ENCODE results near the gene IL1RAPL2. TPM values are rescaled to one million over a fixed set of nuclear protein-coding genes. Genes with fewer than 3 reads are reported as not detected.

Gene IL1RAPL2
- polyA plus RNA-seq, 1 donor = 0.16 TPM

GRCh38 chrX:105738162-105738561 is 1172.2 kb downstream of the IL1RAPL2 start:
- Histone ChIP-seq H3K36me3 (ENCODE audit: control insufficient read depth, insufficient read depth, low read length) (no peaks in the 10 kb centered on the region), H3K27ac (ENCODE audit: low read length) (no peak overlapping the region), H3K4me3 (ENCODE audit: low read length) (no peak overlapping the region), H3K9me3 (ENCODE audit: control insufficient read depth, low read depth, low read length) (no peaks in the 10 kb centered on the region), H3K4me1 (ENCODE audit: control insufficient read depth, insufficient read depth, low read length) (no peaks in the 10 kb centered on the region), H3K27me3 (ENCODE audit: control insufficient read depth, insufficient read depth, low read length) (no peaks in the 10 kb centered on the region)
- no peak for DNase-seq
- no CpG with 5 or more reads among the region's 2 CpGs for WGBS (ENCODE audit: insufficient coverage, low lambda C conversion rate)

- H3K4me1 ChIP-seq (ENCODE audit: control insufficient read depth, insufficient read depth, low read length) = no peaks in the 10 kb centered on the region
- no peak overlapping the region for H3K4me3 ChIP-seq (ENCODE audit: low read length)
- no peak overlapping the region for H3K27ac ChIP-seq (ENCODE audit: low read length)
- DNase-seq = no peak
- H3K9me3 ChIP-seq (ENCODE audit: control insufficient read depth, low read depth, low read length) = no peaks in the 10 kb centered on the region
- no peaks in the 10 kb centered on the region for H3K36me3 ChIP-seq (ENCODE audit: control insufficient read depth, insufficient read depth, low read length)
- H3K27me3 ChIP-seq (ENCODE audit: control insufficient read depth, insufficient read depth, low read length) = no peaks in the 10 kb centered on the region
These were observed 1178.3 kb downstream of the IL1RAPL2 start for GRCh38 chrX:105744291-105744690.

- H3K27me3 ChIP-seq (ENCODE audit: control insufficient read depth, insufficient read depth, low read length) = no peaks in the 10 kb centered on the region
- no peak overlapping the region for H3K27ac ChIP-seq (ENCODE audit: low read length)
- no peaks in the 10 kb centered on the region for H3K4me1 ChIP-seq (ENCODE audit: control insufficient read depth, insufficient read depth, low read length)
- no peak overlapping the region for H3K4me3 ChIP-seq (ENCODE audit: low read length)
- no peak for DNase-seq
- WGBS (ENCODE audit: insufficient coverage, low lambda C conversion rate) = no CpG with 5 or more reads among the region's 2 CpGs
- H3K36me3 ChIP-seq (ENCODE audit: control insufficient read depth, insufficient read depth, low read length) = no peaks in the 10 kb centered on the region
- no peaks in the 10 kb centered on the region for H3K9me3 ChIP-seq (ENCODE audit: control insufficient read depth, low read depth, low read length)
These were observed 1178.9 kb downstream of the IL1RAPL2 start for GRCh38 chrX:105744946-105745345.

DNA sequence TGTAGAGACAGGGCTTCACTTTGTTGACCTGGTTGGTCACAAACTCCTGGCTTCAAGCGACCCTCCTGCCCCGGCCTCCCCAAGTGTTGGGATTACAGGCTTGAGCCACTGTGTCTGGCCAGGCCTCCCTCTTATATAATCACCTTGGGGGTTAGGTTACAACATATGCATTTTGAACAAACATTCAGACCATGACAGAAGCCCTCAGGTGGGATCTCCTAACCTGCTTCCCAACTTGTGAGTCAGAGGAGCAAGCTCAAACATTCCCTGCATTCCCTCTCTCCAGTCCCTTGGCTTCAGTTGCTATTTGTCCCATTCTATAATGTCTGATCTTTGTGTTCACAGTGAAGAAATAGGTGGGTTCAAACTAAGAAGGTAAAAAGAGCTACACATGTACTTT is 1179.9 kb downstream of the IL1RAPL2 start:
- WGBS (ENCODE audit: insufficient coverage, low lambda C conversion rate) = no CpG with 5 or more reads among the region's 2 CpGs
- no peak for DNase-seq
- no peaks in the 10 kb centered on the region for H3K4me1 ChIP-seq (ENCODE audit: control insufficient read depth, insufficient read depth, low read length)
- H3K36me3 ChIP-seq (ENCODE audit: control insufficient read depth, insufficient read depth, low read length) = no peaks in the 10 kb centered on the region
- H3K9me3 ChIP-seq (ENCODE audit: control insufficient read depth, low read depth, low read length) = no peaks in the 10 kb centered on the region
- H3K27me3 ChIP-seq (ENCODE audit: control insufficient read depth, insufficient read depth, low read length) = no peaks in the 10 kb centered on the region
- H3K4me3 ChIP-seq (ENCODE audit: low read length) = no peak overlapping the region
- no peak overlapping the region for H3K27ac ChIP-seq (ENCODE audit: low read length)

DNA sequence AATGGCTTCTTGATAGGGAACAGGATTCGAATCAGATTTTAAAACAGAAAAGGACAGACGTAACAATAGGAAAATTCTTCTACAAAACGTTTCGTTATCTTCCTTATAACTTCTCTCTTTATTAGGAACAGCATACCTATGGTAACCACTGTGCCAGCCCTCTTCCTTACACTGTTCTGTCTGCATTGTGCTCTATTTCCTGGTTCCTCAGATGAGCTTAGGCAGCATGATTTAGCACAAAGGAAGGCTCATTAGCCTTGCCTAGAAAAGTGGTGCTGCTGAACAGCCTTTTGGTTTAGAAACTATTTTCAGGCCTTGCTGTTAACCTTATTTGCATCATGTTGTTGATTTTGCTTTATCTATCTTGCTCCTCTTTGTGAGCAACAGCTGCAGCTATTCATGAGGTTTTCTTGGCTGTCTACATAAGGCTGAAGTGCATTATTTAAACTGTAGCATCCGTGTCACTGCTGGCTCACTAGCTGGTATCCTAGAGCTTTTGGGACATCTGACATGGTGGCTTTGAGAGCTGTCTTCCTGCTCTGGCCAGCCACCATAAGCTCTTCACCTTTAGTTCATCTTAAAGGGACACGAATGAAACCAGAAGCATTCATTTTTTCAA is 1186.4 kb downstream of the IL1RAPL2 start:
- H3K27me3 ChIP-seq (ENCODE audit: control insufficient read depth, insufficient read depth, low read length) = no peaks in the 10 kb centered on the region
- H3K4me1 ChIP-seq (ENCODE audit: control insufficient read depth, insufficient read depth, low read length) = no peaks in the 10 kb centered on the region
- H3K9me3 ChIP-seq (ENCODE audit: control insufficient read depth, low read depth, low read length) = no peaks in the 10 kb centered on the region
- H3K27ac ChIP-seq (ENCODE audit: low read length) = no peak overlapping the region
- no peak for DNase-seq
- WGBS (ENCODE audit: insufficient coverage, low lambda C conversion rate) = no CpG with 5 or more reads among the region's 6 CpGs
- no peaks in the 10 kb centered on the region for H3K36me3 ChIP-seq (ENCODE audit: control insufficient read depth, insufficient read depth, low read length)
- no peak overlapping the region for H3K4me3 ChIP-seq (ENCODE audit: low read length)

- Histone ChIP-seq H3K36me3 (ENCODE audit: control insufficient read depth, insufficient read depth, low read length) (no peaks in the 10 kb centered on the region), H3K9me3 (ENCODE audit: control insufficient read depth, low read depth, low read length) (no peaks in the 10 kb centered on the region), H3K4me1 (ENCODE audit: control insufficient read depth, insufficient read depth, low read length) (no peaks in the 10 kb centered on the region), H3K27ac (ENCODE audit: low read length) (no peak overlapping the region), H3K4me3 (ENCODE audit: low read length) (no peak overlapping the region), H3K27me3 (ENCODE audit: control insufficient read depth, insufficient read depth, low read length) (no peaks in the 10 kb centered on the region)
- WGBS (ENCODE audit: insufficient coverage, low lambda C conversion rate) = no CpG with 5 or more reads among the region's 4 CpGs
- DNase-seq = no peak
These were observed 1187.4 kb downstream of the IL1RAPL2 start for GRCh38 chrX:105753411-105753810.

DNA sequence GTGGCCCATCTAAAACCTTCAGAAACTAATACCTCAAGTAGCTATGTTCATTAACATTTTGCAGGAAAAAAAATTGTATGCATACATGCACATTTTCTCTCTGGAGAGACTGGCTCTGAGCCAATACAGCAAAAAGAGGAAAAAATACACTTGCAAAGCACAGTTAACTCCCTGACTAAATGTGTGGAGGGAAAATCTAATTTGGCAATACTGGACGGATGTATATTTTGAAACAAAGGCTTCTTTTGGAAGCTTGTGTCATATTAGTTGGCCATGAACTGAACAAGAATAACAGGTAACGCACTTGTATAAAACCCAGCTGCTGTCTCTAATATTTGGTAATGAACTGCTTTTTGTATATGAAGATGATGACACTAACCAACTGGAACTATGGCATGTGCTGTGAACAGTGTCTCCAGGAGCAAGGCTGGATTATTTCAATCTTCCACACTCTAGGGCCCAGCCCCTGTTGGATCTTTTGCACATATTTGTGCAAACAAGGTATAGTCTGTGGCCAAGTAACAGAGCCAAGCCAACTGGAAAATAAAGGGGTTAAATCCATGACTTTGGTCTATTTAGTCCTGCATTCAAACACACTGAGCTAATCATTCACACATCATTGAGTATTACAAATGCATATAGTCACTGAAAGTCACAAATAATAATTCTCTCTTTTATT is 1188.4 kb downstream of the IL1RAPL2 start:
- no CpG with 5 or more reads among the region's 2 CpGs for WGBS (ENCODE audit: insufficient coverage, low lambda C conversion rate)
- DNase-seq = no peak
- Histone ChIP-seq H3K27ac (ENCODE audit: low read length) (no peak overlapping the region), H3K9me3 (ENCODE audit: control insufficient read depth, low read depth, low read length) (no peaks in the 10 kb centered on the region), H3K4me1 (ENCODE audit: control insufficient read depth, insufficient read depth, low read length) (no peaks in the 10 kb centered on the region), H3K4me3 (ENCODE audit: low read length) (no peak overlapping the region), H3K36me3 (ENCODE audit: control insufficient read depth, insufficient read depth, low read length) (no peaks in the 10 kb centered on the region), H3K27me3 (ENCODE audit: control insufficient read depth, insufficient read depth, low read length) (no peaks in the 10 kb centered on the region)

DNA sequence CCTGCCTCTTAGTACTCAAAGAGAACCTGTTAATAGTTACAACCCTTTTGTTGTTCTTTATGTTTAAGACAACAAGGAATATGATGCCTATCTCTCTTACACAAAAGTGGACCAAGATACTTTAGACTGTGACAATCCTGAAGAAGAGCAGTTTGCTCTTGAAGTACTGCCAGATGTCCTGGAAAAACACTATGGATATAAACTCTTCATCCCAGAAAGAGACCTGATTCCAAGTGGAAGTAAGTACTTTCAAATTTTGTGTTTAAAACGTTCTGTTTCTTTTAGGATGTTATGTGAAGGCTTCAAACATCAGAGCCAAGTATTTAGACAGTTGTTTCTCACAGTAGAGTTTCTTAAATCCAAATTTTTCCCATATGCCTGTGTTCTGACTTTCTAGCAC is 1189.1 kb downstream of the IL1RAPL2 start:
- Histone ChIP-seq H3K4me1 (ENCODE audit: control insufficient read depth, insufficient read depth, low read length) (no peaks in the 10 kb centered on the region), H3K27ac (ENCODE audit: low read length) (no peak overlapping the region), H3K36me3 (ENCODE audit: control insufficient read depth, insufficient read depth, low read length) (no peaks in the 10 kb centered on the region), H3K4me3 (ENCODE audit: low read length) (no peak overlapping the region), H3K27me3 (ENCODE audit: control insufficient read depth, insufficient read depth, low read length) (no peaks in the 10 kb centered on the region), H3K9me3 (ENCODE audit: control insufficient read depth, low read depth, low read length) (no peaks in the 10 kb centered on the region)
- DNase-seq = no peak
- WGBS (ENCODE audit: insufficient coverage, low lambda C conversion rate) = no CpG with 5 or more reads among the region's 1 CpG

- H3K4me1 ChIP-seq (ENCODE audit: control insufficient read depth, insufficient read depth, low read length) = no peaks in the 10 kb centered on the region
- whole genome bisulfite sequencing (ENCODE audit: insufficient coverage, low lambda C conversion rate) = no CpG with 5 or more reads among the region's 1 CpG
- H3K4me3 ChIP-seq (ENCODE audit: low read length) = no peak overlapping the region
- no peaks in the 10 kb centered on the region for H3K36me3 ChIP-seq (ENCODE audit: control insufficient read depth, insufficient read depth, low read length)
- no peaks in the 10 kb centered on the region for H3K9me3 ChIP-seq (ENCODE audit: control insufficient read depth, low read depth, low read length)
- no peak for DNase-seq
- no peak overlapping the region for H3K27ac ChIP-seq (ENCODE audit: low read length)
- no peaks in the 10 kb centered on the region for H3K27me3 ChIP-seq (ENCODE audit: control insufficient read depth, insufficient read depth, low read length)
These were observed 1192.8 kb downstream of the IL1RAPL2 start for GRCh38 chrX:105758754-105759153.

DNA sequence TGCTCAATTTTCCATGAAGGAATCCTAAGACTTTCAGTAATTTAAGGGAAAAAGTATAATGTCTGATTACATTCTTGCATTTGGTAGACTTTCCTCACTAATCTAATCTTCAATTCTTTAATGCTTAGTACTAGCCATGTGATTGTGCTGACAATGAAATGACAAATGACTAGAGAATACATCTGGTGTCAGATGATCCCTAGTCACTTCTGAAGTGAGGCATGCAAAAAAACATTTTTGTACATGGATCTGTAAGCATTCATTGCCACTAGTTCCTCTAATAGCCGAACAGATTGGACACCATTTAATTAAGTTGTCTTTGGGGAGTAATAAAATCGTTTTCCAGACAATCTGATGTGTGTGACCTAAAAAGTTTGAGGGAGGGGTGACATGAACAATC is 1193.6 kb downstream of the IL1RAPL2 start:
- H3K4me3 ChIP-seq (ENCODE audit: low read length) = no peak overlapping the region
- no peaks in the 10 kb centered on the region for H3K4me1 ChIP-seq (ENCODE audit: control insufficient read depth, insufficient read depth, low read length)
- no peak for DNase-seq
- H3K27me3 ChIP-seq (ENCODE audit: control insufficient read depth, insufficient read depth, low read length) = no peaks in the 10 kb centered on the region
- WGBS (ENCODE audit: insufficient coverage, low lambda C conversion rate) = no CpG with 5 or more reads among the region's 2 CpGs
- no peaks in the 10 kb centered on the region for H3K36me3 ChIP-seq (ENCODE audit: control insufficient read depth, insufficient read depth, low read length)
- H3K27ac ChIP-seq (ENCODE audit: low read length) = no peak overlapping the region
- no peaks in the 10 kb centered on the region for H3K9me3 ChIP-seq (ENCODE audit: control insufficient read depth, low read depth, low read length)

GRCh38 chrX:105765691-105766090 is 1199.7 kb downstream of the IL1RAPL2 start:
- H3K4me3 ChIP-seq (ENCODE audit: low read length) = no peak overlapping the region
- WGBS (ENCODE audit: insufficient coverage, low lambda C conversion rate) = no CpG with 5 or more reads among the region's 1 CpG
- H3K27me3 ChIP-seq (ENCODE audit: control insufficient read depth, insufficient read depth, low read length) = no peaks in the 10 kb centered on the region
- H3K9me3 ChIP-seq (ENCODE audit: control insufficient read depth, low read depth, low read length) = no peaks in the 10 kb centered on the region
- DNase-seq = no peak
- H3K27ac ChIP-seq (ENCODE audit: low read length) = no peak overlapping the region
- H3K36me3 ChIP-seq (ENCODE audit: control insufficient read depth, insufficient read depth, low read length) = no peaks in the 10 kb centered on the region
- H3K4me1 ChIP-seq (ENCODE audit: control insufficient read depth, insufficient read depth, low read length) = no peaks in the 10 kb centered on the region

All from large intestine (tissue), 3 donors.